GM19328 (cell line): ENCODE measurements around the gene CENPA.

ENCODE experiments used
- ATAC-seq: cut with Tn5 transposase; IDR thresholded peaks from one replicate; pipeline ENCODE4 v1.9.1; 2021; ENCODE audit warnings: mild to moderate bottlenecking, moderate library complexity; ENCODE audit not compliant: unreplicated experiment

CENPA gene

GRCh38 chr2:26838121-26838906 is 52.5 kb downstream of the CENPA start:
- ATAC-seq = no peak

DNA sequence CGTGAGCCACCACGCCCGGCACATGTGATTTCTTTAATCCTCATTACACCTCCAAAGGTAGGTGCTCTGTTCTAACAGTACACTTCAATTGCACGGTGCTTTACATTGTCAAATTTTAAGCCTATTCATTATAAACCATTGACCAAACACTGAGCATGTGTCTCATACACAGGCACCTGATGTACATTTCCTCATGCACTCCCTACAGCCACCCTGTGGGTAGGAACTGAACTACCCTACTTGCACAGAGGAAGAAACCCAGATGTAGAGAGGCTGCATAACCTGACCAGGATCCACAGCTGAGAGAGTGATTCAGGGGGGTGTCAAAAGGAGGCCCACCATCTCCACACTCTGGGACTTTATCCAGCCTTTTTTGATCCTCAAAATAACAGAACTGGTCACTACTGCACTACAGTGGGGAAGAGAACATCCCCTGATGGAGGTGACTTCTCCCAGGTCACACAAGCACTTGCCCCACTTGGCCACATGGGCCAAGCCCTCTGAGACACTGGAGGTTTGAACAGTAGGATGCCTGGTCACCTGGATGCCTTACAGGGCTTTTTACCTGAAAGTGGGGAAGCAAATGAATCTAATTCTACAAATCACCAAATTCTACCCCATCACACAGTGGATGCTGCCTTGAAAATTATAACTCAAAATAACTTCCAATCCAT is 55.2 kb downstream of the CENPA start:
- no peak for ATAC-seq

DNA sequence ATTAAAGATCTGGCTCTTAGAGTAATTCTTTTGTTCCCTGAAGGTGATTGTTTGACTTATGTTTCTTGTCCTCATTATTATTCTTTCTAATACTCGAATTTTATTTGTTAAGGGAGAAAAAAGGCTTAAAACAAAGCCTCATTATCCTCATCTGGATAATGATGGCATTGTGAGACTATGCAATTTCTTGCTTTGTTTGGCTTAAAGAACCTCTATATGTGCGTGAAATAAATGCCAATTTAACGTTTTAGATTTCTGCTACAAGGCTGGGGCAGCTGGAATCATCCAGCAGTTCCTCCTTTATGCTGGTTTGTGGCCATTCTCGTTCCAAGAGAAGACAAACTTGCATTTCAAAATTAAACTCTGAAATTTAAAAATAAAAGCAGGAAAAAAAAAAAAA is 57.2 kb downstream of the CENPA start:
- no peak for ATAC-seq
